DMS153 treated with DMSO at 0.1 percent for 48 hours (cell line): ENCODE results near the gene HORMAD2.
"Not testable (repeated sequence)": the region's sequence is repeated elsewhere in the genome, so short reads cannot be mapped to it uniquely, and the experiment has no call there.

Source experiments
- DNase-seq: peaks from one replicate; lab custom pipeline; 2025; ENCODE audit not compliant: unreplicated experiment; lab: John Stamatoyannopoulos, UW

Gene HORMAD2

DNA sequence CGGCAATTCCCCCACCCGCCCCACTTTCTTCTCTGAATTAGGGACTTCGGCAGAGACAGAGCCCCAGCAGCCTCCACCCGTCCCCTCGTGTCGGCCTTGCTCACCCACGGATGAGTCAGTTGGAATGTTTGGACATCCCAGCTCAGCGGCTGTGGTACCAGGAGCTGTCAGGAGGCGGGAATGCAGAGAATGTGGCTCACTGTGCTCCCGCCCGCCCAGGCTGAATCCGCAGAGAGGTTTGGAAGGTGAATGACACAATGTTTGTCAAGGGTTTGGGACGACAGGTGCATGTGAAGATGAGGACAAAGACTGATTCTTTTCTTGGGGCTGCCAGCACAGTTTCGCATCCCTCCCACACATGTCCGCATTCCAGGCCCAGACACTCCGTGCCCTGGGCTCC lies 126.7 kb downstream of the HORMAD2 start:
- DNase-seq, result no peak

DNA sequence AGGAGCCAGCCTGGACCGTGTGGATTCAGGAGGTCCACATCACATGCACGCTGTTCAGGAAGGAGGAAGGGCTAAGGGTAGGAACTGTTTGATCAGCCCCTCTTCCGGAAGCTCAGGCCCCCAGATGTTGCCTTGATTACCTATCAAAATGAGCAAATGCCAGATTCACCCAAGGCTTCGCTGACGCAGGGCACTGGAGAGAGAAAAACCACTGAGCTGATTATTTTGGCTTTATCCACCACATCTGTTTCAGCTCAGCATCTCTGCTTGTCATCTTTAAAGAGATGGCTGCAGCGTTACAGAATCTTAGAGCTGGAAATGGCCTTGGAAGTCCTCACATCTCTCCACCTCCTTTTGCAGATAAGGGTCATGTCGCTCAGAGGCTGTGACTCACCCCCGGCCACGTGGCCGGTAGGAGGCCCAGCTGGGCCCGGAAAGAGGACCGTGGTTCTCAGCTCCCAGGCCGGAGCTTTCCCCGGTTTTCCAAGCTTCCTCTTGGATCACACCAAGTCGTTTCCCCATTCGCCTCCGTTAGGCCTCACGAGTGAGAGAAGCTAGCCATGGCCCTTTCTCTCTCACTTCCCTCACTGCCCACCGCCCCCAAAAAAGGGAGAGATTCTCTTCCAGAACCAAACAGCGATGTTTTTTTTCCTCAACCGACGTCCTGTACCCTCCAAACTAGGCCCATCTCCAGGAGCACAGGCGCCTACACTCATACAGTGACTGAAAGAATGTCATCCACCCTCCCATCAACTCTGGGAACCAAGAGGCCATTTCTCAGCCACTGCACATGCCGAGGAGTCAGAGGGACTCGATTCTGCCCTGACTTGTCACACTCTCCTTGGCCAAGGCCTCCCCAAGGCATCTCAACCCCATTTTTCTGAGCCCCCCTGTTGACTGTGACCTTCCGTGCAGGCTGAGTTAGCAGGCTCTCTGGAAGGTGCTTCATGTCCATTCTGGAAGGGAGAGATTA lies 128.7 kb downstream of the HORMAD2 start:
- no peak for DNase-seq

DNA sequence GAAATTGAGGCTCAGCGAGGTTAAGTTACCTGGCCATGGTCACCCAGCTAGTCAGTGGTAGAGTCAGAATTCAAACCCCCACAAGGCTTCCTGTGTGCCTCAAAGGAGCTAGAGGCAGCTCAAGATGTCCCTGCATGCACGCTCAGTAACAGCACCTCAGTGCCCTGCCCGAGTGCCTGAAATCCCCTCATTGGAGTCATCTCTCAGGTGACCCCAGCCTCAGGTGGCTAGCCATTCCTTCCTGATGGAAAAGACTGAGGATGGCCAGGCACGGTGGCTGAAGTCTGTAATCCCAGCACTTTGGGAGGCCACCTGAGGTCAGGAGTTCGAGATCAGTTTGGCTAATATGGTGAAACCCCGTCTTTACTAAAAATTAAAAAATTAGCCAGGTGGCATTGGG lies 129.4 kb downstream of the HORMAD2 start:
- no peak for DNase-seq

- no peak for DNase-seq
Observed at GRCh38 chr22:30210235-30210909, 130.1 kb downstream of the HORMAD2 start.

DNA sequence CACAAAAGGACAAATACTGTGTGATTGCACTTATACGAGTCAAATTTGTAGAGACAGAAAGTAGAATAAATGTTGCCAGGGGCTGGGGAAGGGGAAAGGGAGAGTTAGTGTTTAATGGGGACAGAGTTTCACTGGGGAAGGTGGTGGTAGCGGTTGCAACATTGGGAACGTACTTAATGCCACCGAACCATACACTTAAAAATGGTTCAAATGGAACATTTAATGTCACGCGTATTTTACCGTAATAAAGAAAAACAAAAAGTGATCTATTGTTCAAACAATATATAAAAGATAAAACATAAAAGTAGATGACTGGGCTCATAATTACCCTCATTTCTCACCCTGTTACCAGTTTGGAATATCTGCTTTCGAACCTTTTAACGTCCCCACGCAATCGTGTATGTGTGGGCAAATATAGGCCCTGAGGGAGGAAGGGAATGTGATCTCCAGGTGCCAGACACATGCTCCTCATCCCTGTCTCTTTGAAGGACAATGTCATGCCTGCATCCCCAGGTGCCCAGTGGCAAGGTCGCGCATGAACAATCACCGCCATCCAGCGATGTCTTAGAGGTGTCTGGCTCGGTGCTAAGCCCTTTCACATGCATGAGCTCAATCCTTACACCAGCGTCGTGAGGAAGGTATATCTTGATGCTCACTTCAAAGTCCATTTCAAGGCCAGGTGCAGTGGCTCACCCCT lies 131.0 kb downstream of the HORMAD2 start:
- no peak for DNase-seq

DNA sequence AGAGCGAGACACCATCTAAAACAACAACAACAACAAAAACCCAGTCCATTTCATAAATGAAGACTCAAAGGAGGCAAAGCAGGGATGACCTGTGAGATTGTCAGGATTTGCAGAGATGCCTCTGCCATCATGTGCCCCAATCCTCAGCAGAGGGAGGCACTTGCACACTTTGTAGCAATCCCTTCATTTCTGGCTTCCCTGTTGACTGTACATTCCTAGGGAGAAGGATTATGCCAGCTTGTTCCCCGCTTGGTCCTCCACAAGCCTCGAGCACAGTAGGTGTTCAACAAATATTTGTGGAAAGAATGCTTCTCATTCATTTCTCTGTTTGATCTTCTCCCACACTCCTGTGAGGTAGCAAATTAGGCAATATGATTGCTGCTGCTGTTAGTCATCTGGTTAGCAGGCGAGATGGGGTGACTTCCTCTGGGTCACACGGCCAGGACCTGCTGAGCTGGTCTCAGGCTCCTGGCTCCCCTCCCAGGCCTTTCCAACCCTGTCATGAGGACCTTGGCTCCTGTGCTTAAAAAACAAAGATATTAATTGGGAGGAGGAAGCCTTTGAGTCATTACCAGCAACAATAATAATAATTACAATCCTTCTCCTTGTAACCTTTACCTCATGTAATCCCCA lies 132.2 kb downstream of the HORMAD2 start:
- DNase-seq, result no peak

- DNase-seq, result no peak
Observed at GRCh38 chr22:30212996-30213441, 132.8 kb downstream of the HORMAD2 start.

GRCh38 chr22:30214703-30215407 lies 134.6 kb downstream of the HORMAD2 start:
- no peak for DNase-seq

GRCh38 chr22:30216272-30216671 lies 136.0 kb downstream of the HORMAD2 start:
- DNase-seq, result not testable (repeated sequence)

GRCh38 chr22:30216710-30217109 lies 136.4 kb downstream of the HORMAD2 start:
- DNase-seq, result no peak

DNA sequence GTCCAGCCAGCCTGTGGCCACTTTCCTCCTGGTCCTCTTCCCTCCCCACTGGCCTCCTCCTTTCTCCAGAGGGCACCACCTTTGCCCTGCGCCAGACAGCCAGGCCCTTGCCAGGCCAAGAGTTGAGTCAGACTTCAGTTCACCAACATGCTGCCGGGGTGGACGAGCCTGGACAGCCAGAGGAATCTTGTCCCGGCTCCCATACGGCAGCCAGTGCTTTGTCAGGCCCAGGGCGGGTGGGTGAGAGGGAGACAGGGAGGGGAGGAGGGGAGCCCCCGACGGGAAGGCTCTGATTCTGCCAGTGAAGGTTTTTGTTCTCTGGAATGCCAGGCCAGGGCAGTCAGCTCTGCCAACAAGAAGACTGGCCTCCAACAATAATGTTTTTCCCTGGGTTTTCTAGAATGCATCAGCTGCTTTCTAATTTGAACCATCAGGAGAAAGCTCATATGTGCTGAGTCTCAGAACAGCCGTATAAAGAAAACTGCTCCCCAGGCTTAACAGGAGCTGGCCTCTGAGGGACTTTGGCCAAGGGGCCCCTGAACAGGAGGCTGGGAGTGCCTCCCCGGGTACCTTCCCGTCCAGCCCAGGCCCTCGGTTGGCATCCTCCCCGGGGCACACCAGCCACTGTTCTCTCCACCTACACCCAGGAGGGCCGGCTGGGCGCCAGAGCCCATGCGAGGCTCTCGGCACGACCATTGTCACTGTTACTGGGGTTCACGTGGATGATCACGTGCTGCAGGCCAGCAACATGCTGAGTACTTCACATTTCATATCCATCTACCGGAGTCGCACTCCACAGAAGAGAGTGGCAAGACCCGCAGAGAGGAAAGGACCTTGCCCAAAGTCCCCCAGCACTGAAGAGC lies 137.7 kb downstream of the HORMAD2 start:
- no peak for DNase-seq

- no peak for DNase-seq
Observed at GRCh38 chr22:30219049-30219654, 138.9 kb downstream of the HORMAD2 start.

GRCh38 chr22:30219668-30220278 lies 139.5 kb downstream of the HORMAD2 start:
- no peak for DNase-seq

GRCh38 chr22:30220338-30221012 lies 140.2 kb downstream of the HORMAD2 start:
- DNase-seq, result no peak

GRCh38 chr22:30221121-30221992 lies 141.1 kb downstream of the HORMAD2 start:
- DNase-seq, result no peak

DNA sequence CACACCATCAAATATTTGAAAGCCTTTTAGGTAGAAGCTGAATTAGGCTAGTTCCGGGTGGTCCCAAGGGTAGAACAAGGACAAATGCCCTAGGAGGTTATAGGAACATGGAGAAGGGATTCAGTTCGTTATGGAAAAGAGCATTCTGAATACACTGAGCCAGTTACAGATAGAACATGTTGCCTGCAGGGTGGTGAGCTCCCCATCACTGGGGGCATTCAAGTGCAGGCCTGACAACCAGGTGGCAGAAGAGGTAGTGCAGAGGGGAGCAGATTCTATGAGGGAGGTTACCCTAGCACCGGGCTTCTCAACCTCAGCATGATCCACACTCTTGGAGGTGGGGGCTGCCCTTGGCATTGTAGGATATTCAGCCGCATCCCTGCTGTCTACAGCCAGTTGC lies 142.1 kb downstream of the HORMAD2 start:
- DNase-seq, result no peak

GRCh38 chr22:30223303-30223702 lies 143.0 kb downstream of the HORMAD2 start:
- DNase-seq, result no peak
